Colon (tissue), 2 donors: ENCODE results near the gene CXCL1.

ENCODE experiments used
- FAIRE-seq: peaks from 2 replicates; lab custom pipeline; 2012; peaks lifted over from hg19 to GRCh38; lab: Jason Lieb, UNC
- donor health status: control.
- donor health status: control.

The CXCL1 gene

DNA sequence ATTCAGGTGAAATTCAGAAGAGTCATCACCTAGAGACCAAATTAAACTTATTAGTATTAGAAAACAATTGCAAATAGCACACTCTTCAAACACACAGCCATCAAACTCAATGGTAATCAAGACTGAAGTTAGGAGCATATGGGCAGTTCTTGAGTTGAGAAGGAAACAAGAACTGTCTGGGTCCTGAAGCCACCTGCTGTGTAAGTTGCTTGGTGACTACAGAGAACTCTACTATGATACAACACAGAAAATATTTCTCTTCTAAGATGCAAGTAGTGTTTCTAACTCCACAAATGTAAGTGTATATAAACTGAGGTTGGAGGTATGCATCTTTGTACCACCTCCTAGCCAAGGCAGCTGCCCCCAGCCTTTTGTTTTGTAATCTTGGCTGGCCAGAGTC is 16.4 kb upstream of the CXCL1 start:
- no peak for FAIRE-seq

DNA sequence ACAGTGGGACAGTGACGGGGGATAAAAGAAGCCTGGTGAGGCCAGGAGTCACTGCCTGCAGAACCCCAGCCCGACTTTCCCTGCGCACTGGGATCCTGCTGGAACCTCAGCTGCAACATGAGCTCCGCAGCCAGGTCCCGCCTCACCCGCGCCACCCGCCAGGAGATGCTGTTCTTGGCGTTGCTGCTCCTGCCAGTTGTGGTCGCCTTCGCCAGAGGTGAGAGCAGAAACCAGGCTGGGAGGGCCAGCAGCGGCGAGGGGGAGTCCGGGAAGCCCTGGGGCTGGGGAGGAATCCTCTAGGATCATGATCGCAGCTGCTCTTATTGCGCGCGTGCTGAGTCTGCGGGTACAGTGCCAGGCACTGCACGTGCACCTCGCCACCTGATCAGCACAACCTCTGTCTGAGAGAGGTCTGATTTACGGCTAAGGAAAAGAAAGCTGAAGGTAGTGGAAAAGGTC is 15.9 kb upstream of the CXCL1 start, which contains the start of gene PF4V1:
PF4V1 (plus strand) TSS at position 51 of the 459 bp plus-strand sequence; CDS start at position 118, 67 bp downstream.
- FAIRE-seq, result no peak

DNA sequence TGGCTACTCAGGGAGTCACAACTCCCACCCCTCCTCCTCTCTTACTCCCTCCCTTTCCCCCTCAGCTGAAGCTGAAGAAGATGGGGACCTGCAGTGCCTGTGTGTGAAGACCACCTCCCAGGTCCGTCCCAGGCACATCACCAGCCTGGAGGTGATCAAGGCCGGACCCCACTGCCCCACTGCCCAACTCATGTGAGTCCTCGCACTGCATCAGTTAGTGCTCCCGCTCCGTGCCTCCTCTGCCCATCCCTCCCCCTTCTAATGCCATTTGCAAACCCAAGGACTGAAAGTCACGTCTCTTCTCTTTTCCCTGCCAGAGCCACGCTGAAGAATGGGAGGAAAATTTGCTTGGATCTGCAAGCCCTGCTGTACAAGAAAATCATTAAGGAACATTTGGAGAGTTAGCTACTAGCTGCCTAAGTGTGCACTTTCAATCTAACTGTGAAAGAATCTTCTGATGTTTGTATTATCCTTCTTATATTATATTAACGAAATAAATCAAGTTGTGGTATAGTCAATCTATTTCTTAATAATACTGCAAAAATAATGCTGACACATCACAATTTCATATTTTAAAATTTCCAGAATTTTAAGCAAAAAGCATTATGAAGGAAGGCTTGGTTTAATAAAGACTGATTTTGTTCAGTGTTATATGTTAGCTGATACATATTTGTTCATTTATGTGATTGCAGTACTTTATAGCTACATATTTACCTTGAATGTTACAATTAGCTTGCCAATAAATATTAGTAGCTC is 15.3 kb upstream of the CXCL1 start:
- no peak for FAIRE-seq

DNA sequence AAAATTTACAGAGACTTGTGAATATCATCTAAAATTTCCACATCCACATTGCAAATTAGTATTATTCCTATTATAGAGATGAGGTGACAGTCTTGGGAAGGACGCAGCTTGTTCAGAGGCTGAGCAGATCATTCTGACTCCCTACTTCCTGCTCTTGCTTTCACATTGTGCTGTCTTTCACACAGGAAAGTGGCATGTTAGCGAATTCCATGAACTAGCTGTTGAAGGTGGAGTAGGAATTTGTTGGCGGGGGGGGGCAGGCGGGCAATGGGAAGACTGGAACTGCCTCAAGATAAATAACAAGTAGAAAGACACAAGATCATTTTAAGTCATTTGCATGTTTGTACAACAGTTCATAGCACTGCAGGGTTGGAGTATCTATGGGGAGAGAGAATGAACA is 13.8 kb upstream of the CXCL1 start:
- FAIRE-seq, result no peak

DNA sequence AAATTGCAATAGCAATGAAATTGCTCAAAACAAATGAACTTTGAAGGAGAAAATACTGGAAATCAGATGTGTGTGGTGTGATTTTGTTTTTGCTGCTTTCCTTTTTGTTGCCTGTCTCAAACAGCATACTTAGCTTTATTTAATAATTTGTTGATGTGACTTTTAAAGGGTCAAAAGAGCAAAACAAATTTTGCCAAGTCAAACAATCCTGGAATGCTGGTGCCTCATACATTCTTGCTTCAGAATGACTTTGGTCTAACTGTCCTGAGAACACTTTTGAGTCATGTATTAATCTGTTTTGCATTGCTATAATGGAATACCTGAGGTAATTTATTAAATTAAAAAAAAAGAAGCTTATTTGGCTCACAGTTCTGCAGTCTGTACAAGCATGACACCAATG is 12.7 kb upstream of the CXCL1 start:
- FAIRE-seq, result no peak

DNA sequence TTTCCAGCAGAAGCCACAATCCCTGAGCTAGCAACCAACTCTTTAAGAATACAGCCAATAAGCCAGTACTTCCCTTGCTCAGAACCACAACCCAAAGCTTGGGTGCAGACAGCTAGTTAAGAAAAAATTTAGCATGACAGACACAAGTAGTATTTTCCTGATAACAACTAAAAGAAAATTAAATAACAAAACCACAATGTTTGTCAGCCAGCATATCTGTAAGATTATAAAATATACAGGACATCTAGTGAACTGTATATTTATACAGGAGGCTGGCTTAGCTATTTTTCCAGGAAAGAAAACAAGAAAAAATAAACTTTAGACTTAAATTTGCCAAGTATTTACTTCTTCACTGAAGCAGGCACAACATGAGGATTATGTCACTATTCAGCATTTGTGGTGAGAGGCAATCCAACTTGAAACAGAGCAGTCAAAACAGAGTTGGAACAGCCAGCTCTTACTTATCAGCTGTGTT is 9.5 kb upstream of the CXCL1 start:
- FAIRE-seq, result no peak

DNA sequence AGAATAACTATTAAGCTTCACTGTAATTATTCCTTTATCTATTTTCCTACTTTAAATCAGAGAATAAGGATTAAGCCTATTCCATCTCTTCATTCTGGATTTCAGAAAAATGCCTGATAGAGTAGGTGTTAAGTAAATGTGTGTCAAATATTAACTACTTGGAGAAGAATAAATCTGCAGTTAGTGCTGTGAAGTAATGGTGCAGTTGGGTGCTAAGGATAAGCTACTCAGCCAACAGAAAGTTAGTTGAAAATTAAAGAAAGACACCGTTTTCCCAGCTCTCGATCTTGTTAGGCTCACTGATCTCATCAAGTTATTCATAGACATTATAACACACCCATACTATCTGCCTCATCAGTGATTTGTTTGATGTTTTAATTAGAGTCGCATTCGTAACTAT is 9.0 kb upstream of the CXCL1 start:
- no peak for FAIRE-seq

DNA sequence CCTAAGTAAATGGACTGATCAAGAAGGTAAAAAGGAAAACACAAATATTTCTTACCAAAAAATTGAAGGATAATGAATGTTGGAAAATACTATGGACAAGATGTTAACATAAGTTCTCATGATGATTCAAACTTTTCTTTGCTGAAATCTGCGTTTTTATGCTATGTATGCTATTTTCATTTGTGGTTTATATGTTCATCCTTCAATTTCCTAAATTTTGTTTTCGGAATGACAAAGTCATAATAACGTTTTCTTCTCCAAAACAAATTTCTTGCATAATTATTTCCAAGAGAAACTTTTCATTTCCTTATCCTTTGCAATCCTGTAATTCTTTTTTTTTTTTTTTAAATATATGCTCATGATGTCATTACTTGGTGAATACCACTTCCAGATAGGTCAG is 8.3 kb upstream of the CXCL1 start:
- no peak for FAIRE-seq

DNA sequence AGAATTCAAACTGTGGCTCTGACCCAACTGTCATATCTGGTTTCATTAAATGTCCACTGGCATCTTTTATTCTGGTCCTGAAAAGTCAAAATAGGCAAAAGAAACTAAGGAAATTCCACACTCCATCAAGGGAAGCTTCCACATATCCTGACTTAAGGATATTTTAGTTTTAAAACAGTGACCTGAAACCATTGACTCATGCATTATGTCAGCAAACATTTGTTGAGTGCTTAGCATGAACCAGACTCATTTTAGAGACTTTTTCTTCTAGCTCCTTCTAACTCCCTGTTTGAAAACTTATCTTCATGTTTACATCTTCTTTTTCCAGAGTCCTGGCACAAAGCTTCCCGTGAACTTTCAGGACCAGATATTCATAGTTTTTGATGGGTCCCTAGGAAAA is 6.9 kb upstream of the CXCL1 start:
- no peak for FAIRE-seq

DNA sequence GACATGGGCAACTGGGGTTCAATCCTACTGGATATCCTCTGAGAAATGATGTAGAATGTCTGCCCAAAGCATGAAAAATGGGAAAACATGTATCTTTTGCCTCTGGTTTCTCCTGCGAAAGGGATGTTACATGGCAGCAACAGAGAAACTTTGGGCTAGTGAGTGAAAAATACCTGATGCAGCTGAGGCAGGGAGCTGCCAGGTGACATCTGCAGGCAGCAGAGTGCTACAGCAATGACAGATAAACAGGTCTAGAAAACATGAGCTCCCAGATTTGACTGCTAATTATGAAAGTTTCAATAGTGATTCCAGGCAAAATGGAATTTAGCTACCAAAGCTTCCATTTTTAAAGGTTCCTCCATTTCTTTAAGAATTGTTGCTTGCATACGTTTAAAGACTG is 4.8 kb upstream of the CXCL1 start:
- FAIRE-seq, result no peak

DNA sequence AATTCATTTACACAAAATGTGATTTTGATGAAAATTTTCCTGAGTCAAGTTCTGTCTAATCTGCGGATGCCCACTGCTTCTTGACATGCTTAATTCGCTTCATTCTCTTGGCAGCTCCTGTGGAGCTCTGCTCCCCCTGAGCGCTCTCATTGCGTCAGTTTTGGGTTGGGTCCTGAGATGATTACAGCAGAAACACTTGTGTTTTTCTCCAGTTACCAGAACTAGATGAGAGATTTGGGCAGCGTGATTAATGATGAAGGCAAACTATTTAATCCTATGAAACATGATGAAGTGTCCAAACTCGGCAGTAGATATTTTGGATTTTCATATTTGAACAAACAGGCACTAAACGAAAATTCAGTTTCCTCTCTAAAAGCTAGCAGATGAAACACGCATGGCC is 4.2 kb upstream of the CXCL1 start:
- no peak for FAIRE-seq

DNA sequence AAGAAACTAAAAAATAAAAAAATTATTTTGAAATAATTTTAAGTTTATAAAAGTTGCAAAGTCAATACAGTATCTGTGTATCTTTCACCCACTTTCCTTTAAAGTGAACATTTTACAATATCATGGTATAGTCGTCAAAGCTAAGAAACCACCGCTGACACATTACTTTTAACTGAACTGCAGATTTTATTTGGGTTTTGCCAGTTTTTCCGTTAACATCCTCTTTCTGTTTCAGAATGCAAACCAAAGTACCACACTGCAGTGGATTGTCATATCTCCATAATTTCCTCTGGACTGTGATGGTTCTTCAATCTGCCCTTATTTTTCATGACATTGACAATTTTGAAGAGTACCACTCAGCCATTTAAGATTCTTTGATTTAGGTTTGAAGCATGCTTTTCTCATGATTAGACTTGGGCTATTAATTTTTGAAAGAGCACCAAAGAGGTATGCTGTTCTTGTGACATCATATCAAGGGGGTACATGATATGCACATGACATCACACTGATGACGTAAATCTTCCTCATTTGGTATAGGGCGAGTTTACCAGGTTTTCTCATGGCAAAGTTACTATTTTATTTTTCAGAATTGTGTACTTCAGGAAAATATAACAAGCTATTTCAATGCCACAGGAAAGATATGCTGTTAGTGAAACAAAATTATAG is 3.6 kb upstream of the CXCL1 start:
- peak; percentile 62 for FAIRE-seq

DNA sequence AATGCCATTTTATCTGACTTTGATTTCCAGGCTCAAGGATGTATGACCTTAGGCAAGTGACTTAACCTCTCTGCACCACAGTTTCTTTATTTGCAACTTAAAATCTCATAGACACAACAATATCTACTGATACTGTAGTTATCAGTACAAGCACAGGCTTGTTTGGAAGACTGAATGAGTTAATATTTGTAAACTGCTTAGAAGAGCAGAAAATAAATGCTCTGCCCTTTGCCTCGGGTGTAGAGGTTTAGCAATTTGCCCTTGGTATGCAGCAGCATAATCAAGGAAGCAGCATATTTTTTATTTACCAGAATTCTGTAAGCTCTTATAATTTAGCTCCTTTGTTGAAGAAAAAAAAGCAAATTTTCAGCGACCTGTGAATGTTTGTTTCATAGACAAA is 2.9 kb upstream of the CXCL1 start:
- FAIRE-seq, result no peak

DNA sequence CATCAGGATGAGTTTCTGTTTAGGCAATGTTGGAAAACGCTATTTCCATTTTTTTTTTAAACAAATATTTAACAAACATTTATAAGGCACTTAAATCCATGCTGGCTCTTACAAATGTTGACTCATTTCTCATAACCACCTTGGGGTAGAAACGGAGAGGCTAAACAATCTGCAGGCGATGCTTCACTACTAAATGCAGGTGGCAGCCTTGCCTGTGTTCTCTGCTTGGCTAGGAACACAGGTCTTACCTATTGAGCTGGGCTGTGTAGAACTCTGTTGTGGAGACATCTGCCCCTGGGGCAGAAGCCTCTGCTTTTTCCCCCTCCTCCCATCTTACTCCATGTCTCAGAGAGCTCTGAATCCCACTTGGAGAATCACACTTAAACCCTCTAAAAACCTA is 1.4 kb upstream of the CXCL1 start:
- no peak for FAIRE-seq

DNA sequence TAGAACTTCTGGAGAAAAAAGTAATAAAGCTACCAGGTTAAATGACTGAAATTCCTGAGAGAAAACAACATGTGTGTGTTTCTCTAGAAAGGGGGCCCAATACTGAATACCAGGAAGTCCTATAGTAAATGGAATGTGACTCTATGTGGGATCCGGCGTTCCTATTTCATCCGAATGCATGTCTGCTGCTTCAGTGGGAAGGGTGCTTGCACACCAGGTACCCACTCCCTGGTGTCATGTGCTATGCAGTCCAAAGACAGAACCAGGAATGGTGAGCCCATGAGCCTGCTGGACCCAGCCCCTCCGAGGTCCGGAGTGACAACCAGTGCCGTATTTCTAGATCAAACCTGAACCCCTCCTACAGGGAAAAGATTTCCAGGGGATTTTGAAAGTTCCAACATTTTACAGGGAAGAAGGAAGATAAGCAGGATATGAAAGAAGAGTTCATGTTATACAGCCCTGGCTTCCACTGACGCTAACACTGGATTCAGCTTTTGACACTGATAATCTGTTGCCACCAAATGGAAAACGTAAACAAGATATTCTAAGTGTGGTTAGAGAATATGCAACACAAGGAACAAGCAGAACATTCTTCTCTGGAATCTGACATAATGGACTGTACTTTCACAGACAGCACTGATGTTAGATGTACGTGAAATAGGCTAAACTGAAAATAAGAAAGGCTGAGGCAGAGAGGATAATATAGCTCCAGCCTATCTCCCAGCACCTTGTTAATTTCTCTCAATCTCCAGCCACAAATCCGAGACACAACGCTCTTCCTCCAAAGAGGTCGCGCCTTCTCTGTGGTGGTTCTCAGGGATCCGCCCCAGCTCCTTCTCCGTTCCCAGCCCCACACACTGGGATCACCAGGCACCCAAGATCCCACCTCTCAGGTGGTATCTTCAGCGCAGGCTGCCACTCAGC is 725 bp upstream of the CXCL1 start:
- no peak for FAIRE-seq

DNA sequence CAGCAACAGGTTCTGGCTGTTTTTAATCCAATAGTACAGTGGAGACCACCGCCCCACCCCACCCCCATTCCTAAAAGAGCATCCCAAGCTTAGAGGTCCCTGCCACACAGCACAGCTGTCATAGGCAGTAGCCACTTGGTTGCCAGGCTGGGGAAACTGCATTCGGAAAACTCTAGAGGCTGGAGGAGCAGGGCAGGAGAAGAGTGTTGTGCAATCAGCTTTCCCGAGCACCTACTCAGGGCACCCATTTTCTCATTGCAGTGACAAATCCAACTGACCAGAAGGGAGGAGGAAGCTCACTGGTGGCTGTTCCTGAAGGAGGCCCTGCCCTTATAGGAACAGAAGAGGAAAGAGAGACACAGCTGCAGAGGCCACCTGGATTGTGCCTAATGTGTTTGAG is 1.1 kb downstream of the CXCL1 start:
- FAIRE-seq, result no peak

DNA sequence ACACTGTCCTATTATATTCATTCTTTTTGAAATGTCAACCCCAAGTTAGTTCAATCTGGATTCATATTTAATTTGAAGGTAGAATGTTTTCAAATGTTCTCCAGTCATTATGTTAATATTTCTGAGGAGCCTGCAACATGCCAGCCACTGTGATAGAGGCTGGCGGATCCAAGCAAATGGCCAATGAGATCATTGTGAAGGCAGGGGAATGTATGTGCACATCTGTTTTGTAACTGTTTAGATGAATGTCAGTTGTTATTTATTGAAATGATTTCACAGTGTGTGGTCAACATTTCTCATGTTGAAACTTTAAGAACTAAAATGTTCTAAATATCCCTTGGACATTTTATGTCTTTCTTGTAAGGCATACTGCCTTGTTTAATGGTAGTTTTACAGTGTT is 1.6 kb downstream of the CXCL1 start:
- FAIRE-seq, result no peak

DNA sequence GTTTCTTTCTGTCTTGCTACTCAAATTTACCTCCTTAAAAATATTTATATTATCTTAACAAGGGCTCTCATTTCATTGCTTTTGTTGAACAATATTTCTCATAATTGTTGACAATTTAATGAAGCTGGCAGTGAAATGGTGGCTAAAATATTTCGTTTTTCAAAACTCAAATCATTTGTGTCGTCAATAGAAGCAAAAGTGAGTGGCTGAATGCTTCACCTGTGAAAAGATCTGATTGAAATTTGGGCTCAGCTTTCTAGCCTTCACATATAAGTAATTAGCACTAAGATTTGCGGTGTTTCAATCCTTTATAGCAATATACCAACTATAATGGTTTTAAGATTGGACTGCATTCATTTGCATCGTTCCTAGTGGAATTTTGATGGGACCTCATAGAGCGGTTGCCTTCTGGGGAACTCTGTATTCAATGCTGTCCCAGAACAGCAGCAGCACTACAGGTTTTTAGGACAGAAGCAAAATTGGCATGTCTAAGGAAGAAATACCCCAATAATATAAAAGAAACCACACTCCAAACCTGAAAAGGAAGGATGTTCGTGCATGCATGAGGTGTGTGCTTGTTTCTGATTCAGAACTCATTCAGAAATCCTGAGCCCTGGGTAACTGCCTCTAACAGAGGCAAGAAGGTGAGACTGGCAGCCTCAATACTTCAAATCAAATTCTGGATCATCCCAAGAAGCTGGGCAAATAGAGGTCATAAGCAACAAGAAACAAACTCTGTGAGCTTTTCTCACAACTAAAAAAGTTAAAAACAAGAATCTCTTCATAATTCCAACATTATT is 2.5 kb downstream of the CXCL1 start:
- FAIRE-seq, result no peak

DNA sequence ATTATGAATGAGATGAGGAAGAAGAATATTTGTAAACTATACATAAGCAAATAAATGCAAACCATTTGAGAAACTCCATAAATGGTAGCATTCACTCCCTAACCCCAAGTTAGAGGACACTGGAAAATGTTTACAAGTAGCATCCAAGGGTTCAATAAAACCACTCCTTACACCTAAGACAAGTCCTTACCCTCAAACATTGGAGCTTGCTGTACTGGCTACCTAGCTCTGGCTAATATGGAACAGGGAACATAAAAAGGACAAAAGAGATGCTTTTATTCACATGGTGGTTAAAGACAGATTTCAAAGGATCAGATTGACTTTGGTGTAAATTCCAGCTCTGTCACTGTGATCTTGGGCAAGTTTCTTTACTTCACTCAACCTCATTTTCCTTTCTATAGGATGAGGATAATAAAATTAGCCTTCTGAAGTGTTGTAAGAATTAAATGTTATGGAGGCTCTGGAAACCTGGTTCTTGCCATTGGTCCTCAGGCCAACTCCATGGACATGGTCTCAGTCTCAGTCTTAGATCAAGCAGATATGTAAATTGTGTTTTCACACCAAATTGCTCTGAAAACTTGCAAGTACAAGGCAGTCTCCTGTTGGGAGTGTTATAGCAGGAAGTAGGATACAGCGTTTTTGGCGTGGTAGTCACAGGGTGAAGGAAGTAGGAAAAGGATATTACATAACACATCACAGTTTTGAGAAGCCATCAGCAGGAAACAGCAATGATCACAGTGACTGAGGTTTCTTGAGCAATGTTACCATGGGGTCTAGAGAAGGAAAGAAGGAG is 3.3 kb downstream of the CXCL1 start:
- no peak for FAIRE-seq

DNA sequence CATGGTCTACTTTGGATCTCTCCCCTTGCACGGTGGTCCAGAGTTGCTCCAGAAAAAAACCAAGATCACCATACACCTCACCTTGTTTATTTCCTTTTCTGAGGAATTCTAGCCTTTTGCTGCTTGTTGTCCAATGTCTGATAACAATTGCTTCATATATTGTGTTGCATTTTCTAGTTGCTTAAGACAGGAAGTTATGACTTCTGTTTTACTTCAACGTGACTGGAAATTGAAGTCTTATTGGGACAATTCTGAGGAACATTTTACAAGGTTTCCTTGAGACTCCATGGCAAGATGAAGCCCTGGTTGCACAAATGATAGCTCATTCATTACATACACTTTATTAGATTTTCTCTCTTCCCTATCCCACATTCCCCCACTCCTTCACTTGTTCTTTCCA is 5.2 kb downstream of the CXCL1 start:
- FAIRE-seq, result no peak

DNA sequence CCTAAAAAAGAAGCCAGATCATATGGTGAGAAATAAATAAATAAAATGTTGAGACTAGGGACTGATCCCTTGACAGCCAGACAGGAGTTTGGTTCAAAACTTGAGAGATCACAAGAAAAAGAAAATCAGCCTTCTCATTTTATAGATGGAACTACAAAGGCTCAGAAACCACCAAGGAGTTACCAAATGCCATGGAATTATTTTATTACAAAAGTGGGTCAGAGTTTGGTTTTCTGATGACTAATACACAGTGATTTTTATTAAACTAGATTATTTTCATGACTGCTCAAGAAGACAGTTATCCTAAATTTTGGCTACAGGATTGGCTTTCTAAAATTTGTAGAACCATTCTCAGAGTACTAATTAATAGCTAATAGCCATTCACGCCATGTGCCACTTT is 6.2 kb downstream of the CXCL1 start:
- FAIRE-seq, result no peak
